HUDEP-2 (cell line): ENCODE measurements around the gene EXD2.

ENCODE experiments used
- DNase-seq, 76 experiments: peaks; one replicate each; lab custom pipeline; 2025; ENCODE audit not compliant: unreplicated experiment in 76 of 76; lab: John Stamatoyannopoulos, UW

Gene EXD2

GRCh38 chr14:69246331-69246730 is 55.0 kb downstream of the EXD2 start:
- DNase-seq = no peak

- no peak for DNase-seq
Measured at GRCh38 chr14:69247676-69248440, 56.6 kb downstream of the EXD2 start.

DNA sequence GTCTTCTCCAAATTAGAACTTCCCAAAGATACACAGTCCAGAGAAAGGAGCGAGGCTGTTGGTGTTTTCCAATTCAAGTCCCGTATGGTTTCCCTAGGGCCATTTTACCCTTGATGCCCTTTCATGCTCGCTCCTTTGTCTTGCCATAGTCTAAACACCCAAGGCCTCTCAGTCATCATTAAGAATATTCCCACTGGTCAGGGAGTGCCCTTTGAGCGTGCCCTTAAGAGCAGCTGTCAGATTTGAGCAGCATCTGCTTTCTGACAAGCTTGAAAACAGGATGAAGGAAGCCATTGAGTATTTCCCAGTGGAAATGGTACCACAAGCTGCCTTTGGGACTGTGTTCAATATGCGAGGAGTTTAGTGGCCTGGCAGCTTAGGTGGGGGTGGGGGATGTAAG is 58.3 kb downstream of the EXD2 start:
- no peak for DNase-seq

- DNase-seq = no peak
Measured at GRCh38 chr14:69252851-69253250, 61.6 kb downstream of the EXD2 start.

DNA sequence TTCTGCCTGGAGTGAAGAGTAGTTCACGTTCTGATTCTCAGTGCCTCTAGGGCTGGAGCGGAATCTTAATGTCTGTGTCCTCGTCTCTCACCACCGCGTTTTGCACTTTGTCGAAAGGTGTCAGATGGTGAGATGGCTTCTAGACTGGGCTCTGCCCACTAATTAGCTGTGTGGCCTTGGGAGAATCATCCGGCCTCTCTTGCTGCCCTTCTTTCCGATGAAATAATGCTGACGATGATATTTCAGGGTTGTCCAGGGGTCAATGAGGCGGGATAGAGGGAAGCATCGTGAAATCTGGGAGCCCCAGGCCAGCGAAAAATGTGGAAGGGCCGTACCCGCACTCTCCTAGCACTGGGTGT is 67.8 kb downstream of the EXD2 start:
- DNase-seq = no peak

DNA sequence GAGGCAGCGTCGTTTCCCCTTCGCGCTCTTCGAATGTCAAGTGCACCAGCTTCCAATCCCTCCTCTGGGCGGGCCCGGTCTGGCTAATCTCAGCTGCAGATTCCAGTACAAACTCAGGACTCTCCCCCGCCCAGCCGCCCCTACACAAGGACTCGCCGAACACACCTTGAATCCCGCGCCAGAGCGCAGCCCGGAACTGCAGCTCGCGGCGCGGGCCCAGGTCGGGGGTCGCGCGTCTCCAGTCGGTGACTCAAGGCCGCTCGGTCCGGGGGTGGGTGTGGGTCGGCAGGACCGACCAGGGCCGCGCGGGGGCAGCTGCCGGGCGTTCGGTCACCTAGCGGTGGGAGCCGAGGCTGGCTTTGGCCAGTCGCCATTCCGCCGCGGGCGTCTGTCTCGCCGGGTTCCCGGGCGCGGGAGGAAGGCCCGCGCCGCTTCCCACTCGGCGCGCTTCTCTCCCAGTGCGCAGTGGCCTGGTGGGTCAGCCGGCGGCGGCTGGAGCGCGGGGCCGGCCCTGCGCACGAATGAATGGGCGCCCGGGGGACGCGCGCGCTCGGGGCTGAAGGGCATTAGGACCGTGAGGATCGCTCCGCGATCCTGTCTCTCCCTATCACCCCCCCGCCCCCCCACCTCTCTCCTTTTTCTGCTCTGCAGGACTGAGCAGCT is 68.4 kb downstream of the EXD2 start, which contains the start of gene GALNT16:
TSS of gene GALNT16 (plus strand) at position 632 of the 663 bp plus-strand sequence. CDS start 133 bp downstream, outside the sequence.
- DNase-seq = no peak

GRCh38 chr14:69260190-69260860 is 69.0 kb downstream of the EXD2 start:
- DNase-seq = no peak

GRCh38 chr14:69260861-69261564 is 69.7 kb downstream of the EXD2 start:
- DNase-seq = no peak

- no peak for DNase-seq
Measured at GRCh38 chr14:69261761-69262331, 70.5 kb downstream of the EXD2 start.

GRCh38 chr14:69262516-69262915 is 71.2 kb downstream of the EXD2 start:
- DNase-seq = no peak

GRCh38 chr14:69263364-69263763 is 72.1 kb downstream of the EXD2 start:
- DNase-seq = no peak

- DNase-seq = no peak
Measured at GRCh38 chr14:69263771-69264170, 72.5 kb downstream of the EXD2 start.

GRCh38 chr14:69266572-69267345 is 75.5 kb downstream of the EXD2 start:
- no peak for DNase-seq

DNA sequence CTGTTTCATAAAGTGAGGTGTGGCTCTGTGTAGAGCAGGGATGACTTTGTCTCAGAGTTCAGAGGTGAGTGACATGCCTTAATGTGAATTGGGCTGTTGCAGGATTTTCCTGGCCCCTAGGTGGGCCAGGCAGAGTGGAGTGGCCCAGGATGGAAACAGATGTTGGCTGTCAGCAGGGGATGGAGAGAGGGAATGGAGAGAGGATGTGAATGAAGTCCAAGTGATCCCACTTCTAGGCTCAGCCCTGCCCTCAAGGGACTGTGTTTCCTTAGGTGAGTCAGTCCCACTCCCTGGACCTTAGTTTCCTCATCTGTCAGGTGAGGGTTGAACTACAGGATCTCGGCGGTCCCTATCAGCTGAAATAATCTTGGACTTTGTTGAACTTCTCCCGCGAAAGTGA is 76.2 kb downstream of the EXD2 start:
- no peak for DNase-seq

DNA sequence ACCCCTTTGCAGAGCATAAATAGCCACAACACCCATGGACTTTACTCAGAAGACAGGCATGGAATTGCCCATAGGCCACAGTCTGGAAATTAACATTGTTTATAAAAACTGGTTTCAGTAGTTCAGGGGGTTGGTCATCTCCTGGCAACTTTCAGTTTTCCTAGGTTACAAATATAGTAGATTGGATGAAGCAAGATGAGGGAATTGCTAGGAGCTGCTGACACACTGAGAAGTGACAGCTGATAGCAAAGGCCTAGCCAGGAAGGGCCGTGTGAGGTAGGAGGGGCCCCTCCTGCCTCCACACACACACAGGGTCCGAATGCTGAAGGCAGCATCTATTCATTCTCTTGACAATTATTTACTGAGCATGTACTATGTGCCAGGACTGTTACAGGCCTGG is 76.9 kb downstream of the EXD2 start:
- no peak for DNase-seq

GRCh38 chr14:69268763-69269162 is 77.5 kb downstream of the EXD2 start:
- no peak for DNase-seq

DNA sequence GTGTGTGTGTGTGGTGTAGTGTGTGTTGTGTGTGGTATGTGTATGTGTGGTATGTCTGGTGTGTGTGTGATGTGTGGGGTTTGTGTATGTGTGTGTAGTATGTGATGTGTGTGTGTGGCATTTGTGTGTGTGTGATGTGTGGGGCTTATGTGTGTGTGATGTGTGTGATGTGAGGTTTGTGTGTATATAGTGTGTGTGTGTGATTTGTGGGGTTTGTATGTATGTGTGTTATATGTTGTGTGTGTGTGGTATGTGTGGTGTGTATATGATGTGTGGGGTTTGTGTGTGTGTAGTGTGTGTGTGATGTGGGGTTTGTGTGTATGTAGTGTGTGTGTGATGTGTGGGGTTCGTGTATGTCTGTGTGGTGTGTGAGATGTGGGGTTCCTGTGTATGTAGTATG is 78.1 kb downstream of the EXD2 start:
- no peak for DNase-seq

- DNase-seq = no peak
Measured at GRCh38 chr14:69270097-69270496, 78.8 kb downstream of the EXD2 start.

GRCh38 chr14:69270795-69271708 is 79.8 kb downstream of the EXD2 start:
- no peak for DNase-seq
